Measurements from ENCODE around the gene PTPN3. TPM values are rescaled to one million over a fixed set of nuclear protein-coding genes. Genes with fewer than 3 reads are reported as not detected.
A peak's percentile ranks its signal among the peaks of the same experiment; 100 is the strongest.

PTPN3 gene
- total and polyA plus RNA-seq, 8 donors, result 8.0 to 16.6 (median 13.6) TPM

- 67 to 72% methylated on average over 6 of the region's 6 CpGs for WGBS, 2 donors
- no peaks in the 10 kb centered on the region for H3K4me1 ChIP-seq
- no peak for TF ChIP-seq CTCF (IDR thresholded peaks at IDR 0.05)
- no peak overlapping the region for H3K27ac ChIP-seq
- H3K9me3 ChIP-seq, result no peaks in the 10 kb centered on the region
- DNase-seq (no peak), FAIRE-seq (no peak), ATAC-seq (no peak)
- H3K4me3 ChIP-seq, result no peak overlapping the region
- intact Hi-C loops (cut with DNase I), result no loop called here
- H3K36me3 ChIP-seq, result peaks cover 0 to 24% (median 7%) of the 10 kb centered on the region in 3 donors
- H3K27me3 ChIP-seq, result no peaks in the 10 kb centered on the region
Measured at GRCh38 chr9:109417585-109418544, 80.2 kb downstream of the PTPN3 start.

GRCh38 chr9:109417054-109417453, 81.1 kb downstream of the PTPN3 start:
- Histone ChIP-seq H3K4me1 (no peaks in the 10 kb centered on the region), H3K27me3 (no peaks in the 10 kb centered on the region), H3K36me3 (peaks cover 0 to 24% (median 7%) of the 10 kb centered on the region in 3 donors), H3K27ac (no peak overlapping the region), H3K9me3 (no peaks in the 10 kb centered on the region), H3K4me3 (no peak overlapping the region)
- no peak for FAIRE-seq
- 90 to 91% methylated on average over 8 of the region's 8 CpGs for WGBS, 2 donors
- intact Hi-C loops (cut with DNase I), result no loop called here
- no peak for TF ChIP-seq CTCF (IDR thresholded peaks at IDR 0.05)
- no peak for DNase-seq
- ATAC-seq, result no peak

- H3K27me3 ChIP-seq, result no peaks in the 10 kb centered on the region
- H3K9me3 ChIP-seq, result no peaks in the 10 kb centered on the region
- DNase-seq (no peak), FAIRE-seq (no peak), ATAC-seq (peak in 1 of 4 donors; percentile 49)
- no peaks in the 10 kb centered on the region for H3K4me1 ChIP-seq
- H3K4me3 ChIP-seq, result no peak overlapping the region
- WGBS, 2 donors, result 82 to 88% methylated on average over 10 of the region's 10 CpGs
- intact Hi-C loops (cut with DNase I), result no loop called here
- TF ChIP-seq CTCF (IDR thresholded peaks at IDR 0.05), result no peak
- no peak overlapping the region for H3K27ac ChIP-seq
- H3K36me3 ChIP-seq, result peaks cover 0 to 24% (median 7%) of the 10 kb centered on the region in 3 donors
Measured at GRCh38 chr9:109416135-109416706, 81.9 kb downstream of the PTPN3 start.

GRCh38 chr9:109414125-109414785, 83.9 kb downstream of the PTPN3 start:
- intact Hi-C loops (cut with DNase I), result no loop called here
- DNase-seq (no peak), ATAC-seq (no peak), FAIRE-seq (no peak)
- Histone ChIP-seq H3K36me3 (peaks cover 0 to 30% (median 9%) of the 10 kb centered on the region in 3 donors), H3K9me3 (no peaks in the 10 kb centered on the region), H3K27me3 (no peaks in the 10 kb centered on the region), H3K27ac (no peak overlapping the region), H3K4me1 (no peaks in the 10 kb centered on the region), H3K4me3 (no peak overlapping the region)
- WGBS, 2 donors, result 67 to 70% methylated on average over 7 of the region's 7 CpGs
- no peak for TF ChIP-seq CTCF (IDR thresholded peaks at IDR 0.05)
